Endothelial cell of umbilical vein (primary cell): ENCODE measurements around the gene RWDD2A. TPM values are rescaled to one million over a fixed set of nuclear protein-coding genes. Genes with fewer than 3 reads are reported as not detected.

ENCODE experiments used
- BruUV-seq: library from RNA; stranded (reverse); fragments of 400-500 nt; replicated peaks from 2 replicates; lab custom pipeline; 2021; lab: Mats Ljungman, UMichigan
- CTCF ChIA-PET: fragments of 300-600, 350-600 bp; sonication (Branson Sonifier 250); formaldehyde crosslinking; loops from one replicate; lab custom pipeline; 2021; ENCODE audit warnings: antibody characterized with exemption, inconsistent platforms; lab: Charles Lee
- POLR2A ChIA-PET: fragments of 300-600, 350-600 bp; sonication (Branson Sonifier 250); formaldehyde crosslinking; loops from one replicate; lab custom pipeline; 2021; ENCODE audit warnings: antibody characterized with exemption, inconsistent platforms; lab: Charles Lee
- DNase-seq: peaks from one replicate; pipeline ENCODE4 v3.0.0-alpha.2; 2011; ENCODE audit warnings: low read depth, low spot score
- FAIRE-seq: peaks from 2 replicates; lab custom pipeline; 2011; peaks lifted over from hg19 to GRCh38; lab: Jason Lieb, UNC
- H2AFZ ChIP-seq: 2 replicates; pipeline ENCODE4 v1.6.0; 2012; ENCODE audit warnings: low read depth, low read length, control low read depth, inconsistent platforms
- H3K27ac ChIP-seq: 2 replicates; pipeline ENCODE4 v1.5.1; 2011; ENCODE audit warnings: low read depth, mild to moderate bottlenecking, control low read depth, low read length, moderate library complexity; ENCODE audit not compliant: insufficient read depth
- H3K27me3 ChIP-seq, 2 experiments: 2 replicates each; pipeline versions ENCODE4 v1.6.0 to v1.6.1; 2011; ENCODE audit warnings: low read length in 2 of 2, mixed read lengths in 1 of 2; ENCODE audit not compliant: control insufficient read depth in 2 of 2, insufficient read depth in 2 of 2
- H3K36me3 ChIP-seq, 2 experiments: 2 replicates in 1 of 2; 3 replicates in 1 of 2; pipeline ENCODE4 v1.5.1; 2011; ENCODE audit warnings: low read length in 2 of 2, mild to moderate bottlenecking in 1 of 2, moderate library complexity in 1 of 2; ENCODE audit not compliant: control insufficient read depth in 2 of 2, insufficient read depth in 2 of 2; ENCODE audit errors: extremely low read depth in 1 of 2
- H3K4me1 ChIP-seq: 3 replicates; pipeline ENCODE4 v1.5.1; 2011; ENCODE audit warnings: mild to moderate bottlenecking, low read length; ENCODE audit not compliant: control insufficient read depth, insufficient read depth; ENCODE audit errors: extremely low read depth
- H3K4me2 ChIP-seq: 2 replicates; pipeline ENCODE4 v1.6.1; 2011; ENCODE audit warnings: low read length, control low read depth, mixed read lengths; ENCODE audit not compliant: insufficient read depth
- H3K4me3 ChIP-seq, 3 experiments: fragments of 200-600 bp in 1 of 3; sonication (generic), shearing (Covaris generic) in 1 of 3; replicated peaks in 1 of 3; 2 replicates each; pipeline ENCODE4 v1.5.1; 2011 to 2016; ENCODE audit warnings: control low read depth in 3 of 3, low read length in 3 of 3, mild to moderate bottlenecking in 2 of 3, inconsistent platforms in 1 of 3, low read depth in 1 of 3, moderate library complexity in 1 of 3; ENCODE audit not compliant: insufficient read depth in 1 of 3
- H3K79me2 ChIP-seq: 2 replicates; pipeline ENCODE4 v1.6.0; 2012; ENCODE audit warnings: low read length, inconsistent platforms; ENCODE audit not compliant: control insufficient read depth, insufficient read depth
- H3K9ac ChIP-seq: replicated peaks from 2 replicates; pipeline ENCODE3; 2011; ENCODE audit warnings: low read length, control low read depth; ENCODE audit not compliant: insufficient read depth; ENCODE audit errors: extremely low read depth
- H3K9me1 ChIP-seq: replicated peaks from 3 replicates; pipeline ENCODE4 v1.6.0; 2011; ENCODE audit warnings: mild to moderate bottlenecking, low read length; ENCODE audit not compliant: control insufficient read depth, insufficient read depth; ENCODE audit errors: extremely low read depth
- H3K9me3 ChIP-seq: replicated peaks from 2 replicates; pipeline ENCODE4 v1.5.1; 2012; ENCODE audit warnings: low read length, inconsistent platforms; ENCODE audit not compliant: control insufficient read depth, insufficient read depth
- H4K20me1 ChIP-seq: replicated peaks from 2 replicates; pipeline ENCODE3; 2011; ENCODE audit warnings: mild to moderate bottlenecking, low read length; ENCODE audit not compliant: control insufficient read depth, insufficient read depth; ENCODE audit errors: extremely low read depth
- EZH2 ChIP-seq: IDR thresholded peaks from 2 replicates; pipeline ENCODE4 v1.6.1; 2012; ENCODE audit warnings: borderline replicate concordance, low read depth, mild to moderate bottlenecking, moderate library complexity, low read length, inconsistent platforms; ENCODE audit not compliant: severe bottlenecking
- FOS ChIP-seq: IDR thresholded peaks from 2 replicates; pipeline ENCODE4 v1.6.1; 2011; ENCODE audit warnings: mild to moderate bottlenecking, low read length, moderate library complexity, borderline replicate concordance; ENCODE audit not compliant: insufficient read depth
- GATA2 ChIP-seq: IDR thresholded peaks from 2 replicates; pipeline ENCODE4 v1.7.0; 2011; ENCODE audit warnings: low read depth, mild to moderate bottlenecking, moderate library complexity, mixed read lengths, low read length; ENCODE audit not compliant: insufficient read length, insufficient read depth
- JUN ChIP-seq: IDR thresholded peaks from 2 replicates; pipeline ENCODE4 v1.6.1; 2011; ENCODE audit warnings: borderline replicate concordance, low read depth; ENCODE audit not compliant: insufficient read length, insufficient read depth
- MAX ChIP-seq: IDR thresholded peaks from 2 replicates; pipeline ENCODE4 v1.6.1; 2011; ENCODE audit not compliant: insufficient read depth, insufficient read length
- MYC ChIP-seq: IDR thresholded peaks from one replicate; pipeline ENCODE4 v1.6.1; 2011; ENCODE audit warnings: mild to moderate bottlenecking, low read depth, low read length
- POLR2A ChIP-seq: IDR thresholded peaks from 2 replicates; pipeline ENCODE4 v1.6.1; 2012; ENCODE audit warnings: low read depth, mild to moderate bottlenecking, control low read depth, low read length
- POLR2AphosphoS5 ChIP-seq: IDR thresholded peaks from 2 replicates; pipeline ENCODE4 v1.6.1; 2012; ENCODE audit warnings: low read depth, mild to moderate bottlenecking, control low read depth, low read length, moderate library complexity; ENCODE audit not compliant: insufficient read depth
- dilution Hi-C: fragments of 300-500 bp; cut with MboI; formaldehyde crosslinking; loops from one replicate; pipeline ENCODE4 v1.15.0; 2019; ENCODE audit warnings: low sequenced_read_pairs; ENCODE audit not compliant: extremely low pct_ligation_motif_present
- intact Hi-C: fragments of 100-400 bp; cut with micrococcal nuclease; formaldehyde crosslinking; loops from one replicate; pipeline ENCODE4 v1.10.0; 2022
- polyA plus RNA-seq, 4 experiments: library from polyadenylated mRNA; depleted of rRNA in 3 of 4; stranded (reverse) in 3 of 4; unstranded in 1 of 4; fragments of >200 nt; gene quantifications; 2 replicates each; pipeline versions ENCODE4 v1.2.1 to v1.2.3, GENCODE V29; 2011 to 2012; ENCODE audit warnings: missing spikeins in 1 of 4
- total RNA-seq: library from RNA; stranded (reverse); gene quantifications from 2 replicates; pipeline ENCODE4 v1.2.3, GENCODE V29; 2021
- TF ChIP-seq, protein P1 (sequence below), 2 donors: IDR thresholded peaks; 1 replicate in 1 of 2; 2 replicates in 1 of 2; pipeline ENCODE4 v1.5.1; 2011; ENCODE audit warnings: low read length in 2 of 2, mild to moderate bottlenecking in 2 of 2, moderate library complexity in 2 of 2, control low read depth in 1 of 2, inconsistent platforms in 1 of 2, low read depth in 1 of 2; ENCODE audit not compliant: insufficient read depth in 1 of 2; ENCODE audit errors: extremely low read depth in 1 of 2

RWDD2A gene
- total and polyA plus RNA-seq, 2 donors (not counting 3 experiments of a cell fraction or from before 2014, with no cell fraction given): 3.2 to 4.5 TPM

DNA sequence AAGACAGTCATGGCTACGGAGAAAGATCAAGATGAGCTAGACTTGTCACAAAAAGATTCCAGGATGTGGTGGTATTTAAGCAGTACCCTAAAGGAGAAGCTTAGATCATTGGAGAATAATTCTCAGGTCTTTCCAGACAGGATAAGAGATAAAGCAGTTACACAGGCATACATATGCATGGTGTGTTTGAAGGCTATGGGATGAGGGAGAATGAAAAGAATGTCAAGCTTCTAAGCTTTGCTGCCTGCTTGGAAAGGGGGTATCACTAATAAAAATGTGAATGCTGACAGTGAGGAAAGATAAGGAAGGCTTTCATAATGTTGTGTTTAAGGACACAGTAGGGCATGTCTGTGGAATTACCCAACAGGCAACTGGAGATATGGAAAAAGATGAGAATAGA lies 28.1 kb downstream of the RWDD2A start:
- ChIA-PET CTCF (interaction anchor here (0.6 to 13.1 kb wide), 9 partner anchors 10 to 315 kb away, joined by 3 to 431 read pairs (median 5); partner anchors contain the start of genes DOP1A, PRSS35 and UBE3D), POLR2A (interaction anchor here (0.5 kb wide), 1 partner anchor 975 kb away, joined by 6 read pairs; no protein-coding TSS in a partner anchor)
- Histone ChIP-seq H2AFZ (no peak overlapping the region), H4K20me1 (no peaks in the 10 kb centered on the region), H3K27me3 (no peaks in the 10 kb centered on the region), H3K79me2 (no peaks in the 10 kb centered on the region), H3K9me3 (no peaks in the 10 kb centered on the region), H3K4me1 (peaks cover 3% of the 10 kb centered on the region), H3K27ac (no peak overlapping the region), H3K9ac (no peak overlapping the region), H3K36me3 (no peaks in the 10 kb centered on the region), H3K4me2 (no peak overlapping the region), H3K9me1 (no peaks in the 10 kb centered on the region), H3K4me3 (no peak overlapping the region)
- dilution Hi-C loops: loop anchor here (25.0 kb wide), 1 partner anchor 291 kb away; the partner anchor contains the start of gene PRSS35
- FAIRE-seq: no peak
- no peak for DNase-seq
- TF ChIP-seq FOS (no peak), GATA2 (no peak), MAX (no peak), POLR2AphosphoS5 (no peak), MYC (no peak), EZH2 (no peak), POLR2A (no peak), JUN (no peak)
- TF ChIP-seq, protein P1, sequence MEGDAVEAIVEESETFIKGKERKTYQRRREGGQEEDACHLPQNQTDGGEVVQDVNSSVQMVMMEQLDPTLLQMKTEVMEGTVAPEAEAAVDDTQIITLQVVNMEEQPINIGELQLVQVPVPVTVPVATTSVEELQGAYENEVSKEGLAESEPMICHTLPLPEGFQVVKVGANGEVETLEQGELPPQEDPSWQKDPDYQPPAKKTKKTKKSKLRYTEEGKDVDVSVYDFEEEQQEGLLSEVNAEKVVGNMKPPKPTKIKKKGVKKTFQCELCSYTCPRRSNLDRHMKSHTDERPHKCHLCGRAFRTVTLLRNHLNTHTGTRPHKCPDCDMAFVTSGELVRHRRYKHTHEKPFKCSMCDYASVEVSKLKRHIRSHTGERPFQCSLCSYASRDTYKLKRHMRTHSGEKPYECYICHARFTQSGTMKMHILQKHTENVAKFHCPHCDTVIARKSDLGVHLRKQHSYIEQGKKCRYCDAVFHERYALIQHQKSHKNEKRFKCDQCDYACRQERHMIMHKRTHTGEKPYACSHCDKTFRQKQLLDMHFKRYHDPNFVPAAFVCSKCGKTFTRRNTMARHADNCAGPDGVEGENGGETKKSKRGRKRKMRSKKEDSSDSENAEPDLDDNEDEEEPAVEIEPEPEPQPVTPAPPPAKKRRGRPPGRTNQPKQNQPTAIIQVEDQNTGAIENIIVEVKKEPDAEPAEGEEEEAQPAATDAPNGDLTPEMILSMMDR (IDR thresholded peaks at IDR 0.05; ENCODE audit: extremely low read depth in 1 of 2, insufficient read depth in 1 of 2, low read depth in 1 of 2, low read length in 2 of 2): no peak
- no TSS peak for BruUV-seq
- intact Hi-C loops: no loop called here
